Measurements from ENCODE around the gene SMCO3.

Gene SMCO3

GRCh38 chr12:14844401-14844800 is 30.4 kb upstream of the SMCO3 start:
- H3K9me3 Mint-ChIP-seq, result no peaks in the 10 kb centered on the region
- H3K36me3 Mint-ChIP-seq (ENCODE audit: low read depth), result no peaks in the 10 kb centered on the region
- H3K4me3 Mint-ChIP-seq, result no peak overlapping the region
- peaks cover 45% of the 10 kb centered on the region for H3K4me1 Mint-ChIP-seq
- no peaks in the 10 kb centered on the region for H3K27me3 Mint-ChIP-seq (ENCODE audit: low read depth)
- TF ChIP-seq CTCF (IDR thresholded peaks at IDR 0.05; ENCODE audit: unreplicated experiment in 3 of 3), result no peak
- no peak overlapping the region for H3K27ac Mint-ChIP-seq

- Mint-ChIP-seq H3K4me3 (no peak within 1 kb of the TSS), H3K36me3 (ENCODE audit: low read depth) (no peaks in the 10 kb centered on the region), H3K9me3 (no peaks in the 10 kb centered on the region), H3K27ac (no peak within 1 kb of the TSS), H3K4me1 (peaks cover 35% of the 10 kb centered on the region), H3K27me3 (ENCODE audit: low read depth) (no peaks in the 10 kb centered on the region)
- TF ChIP-seq CTCF (IDR thresholded peaks at IDR 0.05; ENCODE audit: unreplicated experiment in 3 of 3), result no peak
These were observed 29.5 kb upstream of the SMCO3 start, which contains the start of gene ART4 for GRCh38 chr12:14843425-14843887. Gene ART4 (minus strand): TSS chr12:14843526. CDS start chr12:14843113, 413 bp downstream.

GRCh38 chr12:14842315-14842714 is 28.3 kb upstream of the SMCO3 start:
- H3K9me3 Mint-ChIP-seq, result no peaks in the 10 kb centered on the region
- TF ChIP-seq CTCF (IDR thresholded peaks at IDR 0.05; ENCODE audit: unreplicated experiment in 3 of 3), result no peak
- H3K27me3 Mint-ChIP-seq (ENCODE audit: low read depth), result no peaks in the 10 kb centered on the region
- no peaks in the 10 kb centered on the region for H3K36me3 Mint-ChIP-seq (ENCODE audit: low read depth)
- no peak overlapping the region for H3K27ac Mint-ChIP-seq
- no peak overlapping the region for H3K4me3 Mint-ChIP-seq
- peaks cover 26% of the 10 kb centered on the region for H3K4me1 Mint-ChIP-seq

GRCh38 chr12:14841761-14842160 is 27.8 kb upstream of the SMCO3 start:
- no peak overlapping the region for H3K27ac Mint-ChIP-seq
- no peaks in the 10 kb centered on the region for H3K36me3 Mint-ChIP-seq (ENCODE audit: low read depth)
- TF ChIP-seq CTCF (IDR thresholded peaks at IDR 0.05; ENCODE audit: unreplicated experiment in 3 of 3), result no peak
- H3K9me3 Mint-ChIP-seq, result no peaks in the 10 kb centered on the region
- no peaks in the 10 kb centered on the region for H3K27me3 Mint-ChIP-seq (ENCODE audit: low read depth)
- H3K4me1 Mint-ChIP-seq, result peaks cover 20% of the 10 kb centered on the region
- no peak overlapping the region for H3K4me3 Mint-ChIP-seq

- TF ChIP-seq CTCF (IDR thresholded peaks at IDR 0.05; ENCODE audit: unreplicated experiment in 3 of 3), result no peak
- H3K36me3 Mint-ChIP-seq (ENCODE audit: low read depth), result no peaks in the 10 kb centered on the region
- no peaks in the 10 kb centered on the region for H3K9me3 Mint-ChIP-seq
- H3K4me3 Mint-ChIP-seq, result no peak overlapping the region
- H3K27me3 Mint-ChIP-seq (ENCODE audit: low read depth), result no peaks in the 10 kb centered on the region
- H3K27ac Mint-ChIP-seq, result no peak overlapping the region
- peaks cover 14% of the 10 kb centered on the region for H3K4me1 Mint-ChIP-seq
These were observed 26.6 kb upstream of the SMCO3 start for GRCh38 chr12:14840616-14841015.

GRCh38 chr12:14839262-14839661 is 25.3 kb upstream of the SMCO3 start:
- H3K4me1 Mint-ChIP-seq, result peaks cover 17% of the 10 kb centered on the region
- no peaks in the 10 kb centered on the region for H3K9me3 Mint-ChIP-seq
- H3K27me3 Mint-ChIP-seq (ENCODE audit: low read depth), result no peaks in the 10 kb centered on the region
- TF ChIP-seq CTCF (IDR thresholded peaks at IDR 0.05; ENCODE audit: unreplicated experiment in 3 of 3), result no peak
- no peak overlapping the region for H3K27ac Mint-ChIP-seq
- H3K4me3 Mint-ChIP-seq, result no peak overlapping the region
- no peaks in the 10 kb centered on the region for H3K36me3 Mint-ChIP-seq (ENCODE audit: low read depth)
